Daoy (cell line): ENCODE measurements around the gene USPL1. TPM values are rescaled to one million over a fixed set of nuclear protein-coding genes. Genes with fewer than 3 reads are reported as not detected.
"Not testable (repeated sequence)": the region's sequence is repeated elsewhere in the genome, so short reads cannot be mapped to it uniquely, and the experiment has no call there.

Experiments
- DNase-seq: peaks from one replicate; pipeline ENCODE4 v3.0.0-alpha.2; 2015; ENCODE audit warnings: low read depth
- total RNA-seq: library from RNA; depleted of rRNA; stranded (reverse); fragments of >200 nt; shearing (Covaris generic); gene quantifications from 2 replicates; pipeline ENCODE4 v1.2.3, GENCODE V29; 2014

Gene USPL1
- total RNA-seq, 1 experiment from 2014 or later, result 17.5 TPM

DNA sequence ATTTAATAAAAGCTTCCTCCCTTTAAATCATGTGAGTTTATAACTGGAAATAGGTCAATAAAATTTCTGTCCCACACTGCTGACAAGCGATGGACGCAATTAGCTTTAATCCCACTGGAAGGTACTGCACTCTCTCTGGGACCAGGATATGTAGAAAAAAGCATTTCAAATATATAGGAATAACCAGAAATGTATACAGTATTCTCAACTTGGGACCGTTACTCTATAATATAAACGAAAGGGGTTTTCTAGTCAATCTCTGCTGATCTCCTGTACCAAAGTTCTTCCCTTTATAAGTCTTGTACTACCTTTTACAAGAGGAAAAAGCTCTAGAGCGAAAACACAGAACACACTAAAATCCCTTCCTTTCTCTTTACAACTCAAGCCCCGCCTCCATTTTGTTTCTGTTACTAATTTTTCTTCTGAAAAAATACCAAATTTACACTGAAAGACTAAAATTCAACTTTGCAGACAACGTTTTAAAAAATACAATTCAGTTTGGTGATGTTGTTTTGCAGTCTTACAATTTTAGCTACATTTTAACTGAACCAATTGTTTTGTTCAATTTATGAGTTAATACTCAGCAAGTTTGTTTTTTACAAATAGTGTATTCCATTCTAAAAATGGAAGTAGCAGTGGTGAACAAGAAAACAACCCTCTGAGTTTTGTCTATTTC lies 1.7 kb upstream of the USPL1 start:
- DNase-seq, result no peak

DNA sequence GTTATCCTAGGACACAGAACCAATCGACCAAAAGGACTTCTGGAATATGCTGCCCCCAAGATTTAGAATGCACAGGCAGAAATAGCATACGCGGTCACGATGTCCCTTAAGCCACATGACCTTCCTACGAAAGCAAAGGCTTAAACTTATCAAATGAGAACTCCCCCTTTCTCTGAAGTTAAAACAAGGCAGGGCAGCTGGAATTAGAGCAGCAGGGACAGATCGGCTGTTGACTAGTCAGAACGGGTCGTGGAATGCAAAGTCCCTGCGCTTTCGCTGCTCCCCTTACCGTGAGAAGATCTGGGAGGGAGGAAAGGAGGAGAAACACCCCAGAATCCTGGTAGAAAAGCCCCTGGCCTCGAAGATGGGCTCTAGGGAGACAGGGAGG lies 799 bp upstream of the USPL1 start:
- DNase-seq, result peak; percentile 71

GRCh38 chr13:30618186-30618929 lies 638 bp downstream of the USPL1 start:
- no peak for DNase-seq

DNA sequence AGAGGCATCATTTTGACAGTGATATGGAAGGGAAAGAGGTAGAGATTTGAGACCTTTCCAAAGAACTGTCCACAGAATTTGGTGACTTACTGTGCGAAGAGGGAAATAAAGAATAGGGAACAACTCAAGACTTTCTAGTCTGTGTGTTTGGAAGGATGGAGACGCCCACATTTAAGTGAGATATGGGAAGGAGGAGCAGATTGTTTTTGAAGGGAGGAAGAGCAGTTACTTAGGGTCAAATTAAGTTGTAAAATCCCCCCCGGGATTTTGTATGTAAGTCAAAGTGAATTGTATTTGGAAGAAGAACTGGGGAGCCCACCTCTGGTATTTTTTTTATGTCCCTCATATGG lies 1.2 kb downstream of the USPL1 start:
- DNase-seq, result no peak

GRCh38 chr13:30619731-30620130 lies 2.0 kb downstream of the USPL1 start:
- DNase-seq, result no peak

GRCh38 chr13:30620941-30621340 lies 3.2 kb downstream of the USPL1 start:
- DNase-seq, result no peak

DNA sequence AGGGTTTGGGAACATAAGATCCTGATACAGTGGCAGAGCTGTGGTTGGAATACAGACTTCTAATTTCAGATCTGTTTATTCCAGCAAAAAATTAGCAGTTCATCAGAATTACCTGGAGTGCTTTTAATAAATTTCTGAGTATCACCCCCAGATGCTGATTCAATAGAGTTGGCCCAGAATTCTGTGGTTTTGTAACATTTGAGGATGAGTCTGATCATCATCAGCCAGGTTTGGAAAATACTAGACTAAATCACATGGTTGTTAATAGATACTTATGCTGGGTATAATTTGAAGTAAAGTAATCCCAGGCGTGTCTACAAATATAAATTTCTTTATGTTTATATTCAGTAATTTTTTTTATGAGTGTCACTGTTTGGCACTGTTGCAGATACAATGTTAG lies 4.8 kb downstream of the USPL1 start:
- DNase-seq, result no peak

- DNase-seq, result no peak
Measured at GRCh38 chr13:30623392-30623791, 5.7 kb downstream of the USPL1 start.

GRCh38 chr13:30624630-30625029 lies 6.9 kb downstream of the USPL1 start:
- DNase-seq, result no peak

DNA sequence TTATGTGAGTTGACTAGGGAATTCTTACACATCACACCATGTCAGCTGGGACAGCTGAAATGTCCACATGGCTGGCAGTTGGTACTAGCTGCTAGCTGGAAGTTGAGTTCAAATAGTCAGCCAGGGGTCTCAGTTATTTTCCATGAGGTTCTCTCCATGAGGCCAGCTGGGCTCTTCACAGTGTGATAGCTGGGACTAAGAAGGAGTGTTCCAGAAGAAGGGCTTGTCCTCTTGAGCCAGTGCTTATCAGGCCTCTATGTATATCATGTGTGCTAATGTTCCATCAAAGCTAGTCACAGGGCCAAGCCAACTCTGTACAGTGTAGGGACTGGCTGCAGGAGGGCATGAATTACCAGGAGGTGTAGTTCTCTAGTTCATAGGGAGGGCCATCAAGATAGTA lies 11.8 kb downstream of the USPL1 start:
- DNase-seq, result no peak

GRCh38 chr13:30633861-30634260 lies 16.1 kb downstream of the USPL1 start:
- DNase-seq, result no peak

DNA sequence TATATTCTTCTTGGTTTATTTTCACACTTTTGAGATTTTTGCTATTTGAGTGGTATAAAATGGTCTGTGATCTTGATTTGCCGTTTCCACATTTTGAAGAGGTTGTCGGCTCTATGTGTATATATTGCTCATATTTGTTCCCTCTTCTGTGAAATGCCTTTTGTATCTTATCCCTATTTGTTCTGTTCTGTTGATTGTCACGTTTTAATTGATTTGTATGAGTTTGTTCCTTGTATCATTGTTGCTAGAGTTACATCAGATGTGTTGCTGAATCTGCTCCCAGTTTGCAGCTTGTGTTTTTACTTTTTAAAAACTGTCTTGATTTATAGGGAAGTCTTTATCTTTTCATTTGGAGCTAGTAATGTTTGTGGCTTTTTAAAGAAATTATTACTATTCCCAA lies 17.1 kb downstream of the USPL1 start:
- DNase-seq, result no peak

DNA sequence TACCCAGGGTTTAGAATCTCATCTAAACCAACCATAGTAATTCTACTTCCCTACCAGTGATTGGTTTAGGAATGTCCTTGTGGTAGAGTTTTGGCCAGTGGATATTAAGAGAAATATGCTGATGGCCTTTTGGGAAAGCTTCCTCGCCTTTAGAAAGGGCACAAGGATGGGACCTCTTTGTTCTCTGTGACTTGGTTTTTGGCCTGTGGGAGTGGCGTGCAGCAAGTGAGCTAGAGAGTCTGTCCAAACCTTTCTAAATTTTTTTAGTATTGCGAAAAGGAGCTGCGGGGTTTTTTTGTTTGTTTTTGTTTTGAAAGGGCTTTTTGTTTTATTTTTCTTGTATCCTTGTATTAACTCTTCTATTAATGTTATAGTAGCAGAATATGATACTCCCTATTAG lies 20.6 kb downstream of the USPL1 start:
- no peak for DNase-seq

DNA sequence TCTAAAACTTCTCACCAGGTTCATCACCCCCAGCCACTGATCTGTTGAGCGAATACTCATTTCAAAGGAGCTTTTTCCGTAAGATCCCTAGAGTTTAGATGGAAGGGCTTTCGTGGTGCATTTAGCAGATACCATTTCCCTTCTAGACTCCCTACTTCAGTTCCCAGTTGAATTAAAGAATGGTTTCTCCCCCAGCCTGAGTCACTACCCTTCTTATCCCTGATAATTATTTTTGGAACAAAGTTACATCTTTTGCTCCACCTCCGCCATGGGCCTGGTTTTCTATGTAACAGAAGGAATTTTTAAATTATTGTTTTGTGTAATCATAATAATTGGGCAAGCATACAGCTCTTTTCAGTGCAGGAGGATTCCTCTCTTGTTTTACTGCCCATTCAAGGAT lies 22.0 kb downstream of the USPL1 start:
- no peak for DNase-seq

- DNase-seq, result not testable (repeated sequence)
Measured at GRCh38 chr13:30641173-30641572, 23.5 kb downstream of the USPL1 start.

DNA sequence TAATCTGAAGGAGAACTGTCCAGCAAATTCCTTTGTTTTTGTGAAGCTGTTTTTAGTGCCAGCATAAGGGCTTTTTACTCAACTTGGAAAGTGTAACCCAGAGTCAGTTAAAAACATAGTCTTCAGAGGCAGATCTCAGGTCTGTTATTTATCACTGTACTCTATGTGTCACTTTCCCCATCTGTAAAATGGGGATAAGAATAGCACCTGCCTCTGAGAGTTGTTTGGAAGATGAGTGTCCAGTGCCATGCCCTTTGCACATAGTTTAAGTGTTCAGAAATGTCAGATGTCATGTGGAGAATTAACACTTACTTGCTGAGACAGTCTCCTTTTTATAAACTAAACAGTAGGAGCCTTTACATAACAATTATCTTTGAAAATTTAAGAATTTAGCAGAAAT lies 27.9 kb downstream of the USPL1 start:
- no peak for DNase-seq

- DNase-seq, result no peak
Measured at GRCh38 chr13:30647420-30647819, 29.7 kb downstream of the USPL1 start.

DNA sequence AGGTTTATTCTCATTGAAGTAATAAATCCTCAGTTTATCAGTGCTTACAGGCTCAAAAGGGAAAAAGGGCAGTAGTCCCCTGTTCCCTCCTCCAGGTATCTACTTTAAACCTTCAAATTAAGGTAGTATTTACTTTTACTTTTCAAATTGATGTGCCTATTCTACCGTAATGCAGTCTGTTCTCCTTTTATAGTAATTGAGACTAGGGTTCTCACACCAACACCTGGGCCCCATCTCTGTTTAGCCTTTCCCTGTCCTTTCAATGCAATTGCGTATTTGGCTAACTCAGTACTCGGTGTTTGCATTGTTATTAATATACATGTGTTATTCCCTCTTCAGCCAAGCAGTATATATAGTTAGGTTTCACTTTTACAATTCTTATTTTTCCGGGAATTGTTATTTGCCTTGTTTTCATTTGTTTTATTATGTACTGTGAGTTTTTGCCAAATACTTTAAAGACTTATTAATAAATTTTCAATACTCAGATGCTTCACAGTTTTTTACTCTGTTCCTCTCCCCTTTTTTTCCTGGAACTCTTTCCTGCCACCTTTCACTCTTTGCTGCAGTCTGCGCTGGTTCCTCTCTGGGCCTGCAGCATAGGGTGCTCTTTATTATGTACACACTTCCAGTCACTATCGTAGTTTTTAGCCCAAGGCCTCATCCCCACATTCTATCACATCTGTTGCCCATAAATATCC lies 30.3 kb downstream of the USPL1 start:
- DNase-seq, result no peak

DNA sequence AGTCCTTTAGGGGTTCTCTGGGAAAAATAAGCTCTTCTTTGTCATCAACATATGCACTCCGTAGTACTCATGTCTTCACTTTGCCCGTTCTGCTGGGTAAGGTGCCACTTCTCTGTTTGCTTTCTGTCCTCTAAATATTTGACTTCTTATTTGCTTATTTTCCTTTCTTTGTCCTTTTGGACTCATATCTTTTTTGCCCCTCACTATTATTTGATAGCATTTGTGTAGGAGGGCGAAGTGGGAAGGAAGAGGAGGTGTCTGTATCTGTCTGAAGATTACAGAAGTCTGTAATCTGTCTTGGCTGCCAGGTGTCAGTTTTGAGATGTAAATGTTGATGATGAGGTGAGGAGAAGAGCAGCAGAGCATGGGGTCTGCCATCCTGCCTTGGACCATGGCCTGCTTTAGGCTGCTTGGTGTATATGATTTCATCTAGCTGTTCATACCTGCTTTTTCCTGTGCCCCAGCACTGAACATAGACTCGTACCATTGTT lies 30.8 kb downstream of the USPL1 start:
- no peak for DNase-seq

- DNase-seq, result not testable (repeated sequence)
Measured at GRCh38 chr13:30651648-30652047, 33.9 kb downstream of the USPL1 start.

DNA sequence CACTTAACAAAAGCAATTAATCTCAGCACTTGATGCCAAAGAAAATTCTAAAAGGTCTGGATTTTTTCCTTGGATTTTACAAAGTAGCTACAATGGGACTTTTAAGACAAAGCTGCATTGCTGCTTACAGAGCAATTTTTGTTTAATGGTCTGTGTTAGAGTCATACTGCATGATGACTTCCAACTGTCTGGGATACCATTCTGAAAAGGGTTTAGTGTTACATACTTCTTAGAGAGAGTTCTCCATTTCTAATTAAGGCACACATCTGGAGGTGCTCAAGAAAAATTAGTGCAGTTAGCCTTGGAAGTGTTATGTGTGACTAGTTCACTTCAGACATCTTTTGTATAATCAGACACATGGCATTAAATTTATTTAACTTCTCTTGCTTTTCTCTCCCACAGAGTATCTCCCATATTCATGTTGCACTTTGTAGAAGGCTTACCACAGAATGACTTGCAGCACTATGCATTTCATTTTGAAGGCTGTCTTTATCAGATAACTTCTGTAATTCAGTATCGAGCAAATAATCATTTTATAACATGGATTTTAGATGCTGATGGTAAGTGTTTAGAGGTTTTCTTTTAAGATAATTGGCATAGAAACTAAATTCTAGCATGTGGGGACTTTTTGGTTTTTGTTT lies 35.1 kb downstream of the USPL1 start:
- no peak for DNase-seq

- no peak for DNase-seq
Measured at GRCh38 chr13:30654430-30654829, 36.7 kb downstream of the USPL1 start.
